Right ventricle myocardium inferior (tissue), 1 donor: Measurements from ENCODE around the gene USP44. TPM values are rescaled to one million over a fixed set of nuclear protein-coding genes. Genes with fewer than 3 reads are reported as not detected.
"Not testable (repeated sequence)": the region's sequence is repeated elsewhere in the genome, so short reads cannot be mapped to it uniquely, and the experiment has no call there.

ENCODE experiments used
- ATAC-seq: fragments of 200-7000 bp; cut with Tn5 transposase; one replicate; pipeline ENCODE4 v1.9.1; 2020; ENCODE audit warnings: mild to moderate bottlenecking, moderate library complexity
- DNase-seq: peaks from one replicate; pipeline ENCODE4 v3.0.0; 2021; ENCODE audit errors: missing footprints
- intact Hi-C: fragments of 100-400 bp; cut with DNase I; formaldehyde crosslinking; loops from one replicate; pipeline ENCODE4 v1.11.0; 2022
- long read RNA-seq: library from polyadenylated mRNA; unstranded; transcript quantifications from one replicate; pipeline ENCODE4 v2.0.0, GENCODE V29; 2021
- total RNA-seq: library from RNA; stranded (reverse); fragmentation: NEBNext Ultra II Directional; extraction: Animal tissue kit (Norgen Biotek cat#: 25700); gene quantifications from one replicate; pipeline ENCODE4 v1.2.1, GENCODE V29; 2021
- donor health status: DM: no; HTN: yes; CAD: no; lungs with severe emphysema.

The USP44 gene
- 1.0 TPM for total RNA-seq
- long read RNA-seq: 0 reads

DNA sequence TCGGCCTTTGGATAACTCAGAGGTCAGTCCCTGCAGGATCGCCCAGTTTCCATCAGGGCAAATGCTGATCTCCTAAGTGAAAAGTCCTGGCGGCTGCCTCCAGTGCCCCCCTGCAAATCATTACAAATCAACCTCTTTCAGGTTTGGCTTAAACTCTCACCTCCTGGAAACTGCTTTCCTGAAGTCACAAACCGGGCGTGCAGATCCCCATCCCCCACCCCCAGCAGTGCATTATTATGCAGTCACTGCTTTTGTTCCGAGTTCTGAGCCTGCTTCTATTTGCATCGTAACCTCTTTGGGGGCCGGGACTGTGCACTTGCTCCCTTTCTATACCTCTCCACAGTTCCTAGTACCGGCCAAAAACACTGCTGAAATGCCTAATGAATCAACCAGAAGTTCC is at the start of gene USP44:
Gene USP44 (minus strand): TSS at position 172 of the 400 bp plus-strand sequence. CDS start 17,220 bp downstream, outside the sequence.
- ATAC-seq (no peak), DNase-seq (no peak)
- intact Hi-C loops: no loop called here

DNA sequence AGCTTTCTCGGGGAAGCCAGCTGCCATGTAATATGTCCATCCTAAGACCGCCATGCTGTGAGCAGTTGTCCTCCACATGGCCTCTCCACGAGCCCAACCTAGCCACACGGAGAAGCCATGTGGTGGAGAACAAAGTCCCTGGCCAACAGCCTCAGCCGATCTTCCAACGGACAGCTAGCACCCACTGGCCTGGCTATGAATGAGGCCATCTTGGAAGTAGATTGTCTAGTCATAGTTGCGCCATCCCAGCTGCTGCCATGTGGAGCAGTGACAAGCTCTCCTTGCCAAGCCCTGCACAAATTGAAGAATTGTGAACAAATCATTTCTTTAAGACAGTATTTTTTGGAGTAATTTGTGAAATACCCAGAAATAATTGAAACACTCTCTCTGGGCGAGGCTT is 49.3 kb upstream of the USP44 start:
- peak; percentile 77 for ATAC-seq
- intact Hi-C loops: no loop called here
- peak; percentile 75 for DNase-seq

DNA sequence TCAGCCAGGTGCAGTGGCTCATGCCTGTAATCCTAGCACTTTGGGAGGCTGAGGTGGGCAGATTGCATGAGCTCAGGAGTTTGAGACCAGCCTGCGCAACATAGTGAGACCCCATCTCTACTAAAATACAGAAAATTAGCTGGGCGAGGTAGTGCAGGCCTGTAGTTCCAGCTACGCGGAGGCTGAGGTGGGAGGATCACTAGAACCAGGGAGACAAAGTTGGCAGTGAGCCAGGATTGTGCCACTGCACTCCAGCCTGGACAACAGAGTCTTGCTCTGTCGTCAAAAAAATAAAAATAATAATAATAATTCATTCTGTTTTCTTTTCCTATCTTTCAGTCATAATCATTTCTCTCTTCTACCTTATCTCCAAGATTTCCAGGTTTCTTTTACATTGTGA is 48.6 kb upstream of the USP44 start:
- DNase-seq: no peak
- intact Hi-C loops: no loop called here
- no peak for ATAC-seq

DNA sequence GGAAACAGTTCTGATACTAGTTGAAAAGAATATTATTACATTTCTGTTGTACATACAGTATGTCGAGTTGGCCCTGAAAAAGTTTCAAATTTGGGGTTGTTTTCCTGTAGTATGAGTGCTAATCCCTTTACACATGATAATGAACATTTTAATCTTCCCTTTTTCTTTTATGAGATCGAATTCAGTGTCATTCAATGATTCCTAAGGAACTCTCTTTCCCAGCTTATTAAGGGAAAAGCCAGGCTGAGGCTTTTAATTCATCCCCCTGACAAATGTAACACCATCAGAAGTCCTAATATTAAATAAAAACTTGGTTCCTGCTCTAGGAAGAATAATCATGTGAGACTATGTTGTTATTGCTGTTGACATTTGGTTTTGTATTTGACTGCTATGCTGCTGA is 42.9 kb upstream of the USP44 start:
- DNase-seq: no peak
- intact Hi-C loops: no loop called here
- ATAC-seq: no peak

DNA sequence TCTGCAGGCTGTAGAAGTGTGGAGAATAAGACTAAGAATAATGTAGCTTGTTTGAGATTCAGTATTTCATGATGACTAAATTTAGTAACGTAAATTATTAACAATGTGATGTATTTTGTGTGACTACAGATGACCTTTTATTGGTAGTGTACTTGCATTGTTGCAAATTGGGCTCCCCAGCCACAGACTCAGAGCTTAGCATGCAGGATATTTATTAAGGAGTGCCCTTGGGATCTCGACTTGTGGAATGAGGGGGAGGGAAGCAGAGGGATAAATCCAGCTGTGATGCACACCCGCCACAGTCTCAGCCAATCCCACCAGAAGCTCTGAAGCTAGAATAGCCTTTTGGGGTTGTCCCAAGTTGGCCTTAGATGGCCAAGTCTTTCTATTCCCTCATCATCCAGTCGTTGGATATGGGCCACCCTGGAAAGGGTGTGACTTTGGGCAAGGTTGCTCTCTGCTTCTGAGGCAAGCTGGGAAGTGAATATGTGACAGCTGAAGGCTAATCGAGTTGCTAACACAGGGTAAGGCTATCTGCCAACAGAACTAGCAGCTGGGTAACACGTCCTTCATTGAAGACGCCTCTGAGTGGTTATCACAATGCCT is 42.1 kb upstream of the USP44 start:
- peak; percentile 98 for ATAC-seq
- DNase-seq: peak; percentile 78

DNA sequence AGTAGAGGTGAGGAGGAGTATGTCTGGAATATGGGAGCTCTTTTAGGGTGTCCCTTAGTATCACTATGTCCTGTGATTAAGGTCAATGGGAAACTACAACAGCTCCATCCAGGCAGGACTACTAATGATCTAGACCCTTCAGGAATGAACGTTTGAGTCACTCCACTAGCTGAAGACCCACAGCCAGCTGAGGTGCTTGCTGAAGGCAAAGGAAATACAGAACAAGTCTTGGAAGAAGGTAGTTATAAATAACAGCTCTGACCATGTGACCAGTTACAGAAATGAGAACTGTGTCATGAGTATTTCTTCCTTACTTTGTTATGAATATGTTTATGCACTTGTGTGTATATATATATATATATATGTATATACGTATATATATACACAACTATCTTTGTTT is 40.5 kb upstream of the USP44 start:
- DNase-seq (no peak), ATAC-seq (no peak)
- intact Hi-C loops: no loop called here

More for the DNA sequence above, 42.1 kb upstream of the USP44 start:
- intact Hi-C loops: no loop called here

DNA sequence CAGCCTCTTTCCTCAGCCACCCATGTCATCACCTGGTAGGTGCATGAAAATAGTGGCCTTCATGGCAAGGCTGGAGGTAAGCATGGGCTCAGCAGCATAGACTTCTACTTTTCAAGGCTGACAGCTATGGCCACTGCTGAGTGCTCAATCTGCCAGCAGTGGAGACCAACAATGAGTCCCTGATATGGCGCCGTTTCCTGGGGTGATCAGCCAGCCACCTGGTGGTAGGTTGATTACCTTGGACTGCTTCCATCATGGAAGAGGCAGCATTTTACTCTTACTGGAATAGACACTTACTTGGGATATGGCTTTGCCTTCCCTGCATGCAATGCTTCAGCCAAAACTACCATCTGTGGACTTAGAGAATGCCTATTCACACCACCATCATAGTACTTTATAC is 39.5 kb upstream of the USP44 start:
- intact Hi-C loops: no loop called here
- DNase-seq (no peak), ATAC-seq (no peak)

DNA sequence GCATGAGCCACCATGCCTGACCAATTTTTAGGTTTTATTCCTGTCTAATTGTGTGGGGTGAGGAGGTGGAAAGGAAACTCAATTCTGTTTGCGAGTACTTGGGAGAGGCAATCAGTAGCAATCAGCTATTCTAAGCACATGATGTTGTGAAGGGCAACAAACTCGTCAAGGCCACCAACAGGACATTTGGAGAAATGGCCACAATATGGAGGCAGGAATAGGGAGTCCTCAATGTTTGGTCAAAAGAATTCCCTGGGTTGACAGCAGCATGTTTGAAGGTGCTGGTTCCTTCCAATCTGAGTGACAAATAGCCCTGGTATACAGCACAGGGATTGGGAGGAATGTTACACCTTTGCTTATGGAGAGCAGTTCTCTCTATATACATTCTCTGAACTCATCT is 32.7 kb upstream of the USP44 start:
- DNase-seq: no peak
- no peak for ATAC-seq
- intact Hi-C loops: no loop called here

DNA sequence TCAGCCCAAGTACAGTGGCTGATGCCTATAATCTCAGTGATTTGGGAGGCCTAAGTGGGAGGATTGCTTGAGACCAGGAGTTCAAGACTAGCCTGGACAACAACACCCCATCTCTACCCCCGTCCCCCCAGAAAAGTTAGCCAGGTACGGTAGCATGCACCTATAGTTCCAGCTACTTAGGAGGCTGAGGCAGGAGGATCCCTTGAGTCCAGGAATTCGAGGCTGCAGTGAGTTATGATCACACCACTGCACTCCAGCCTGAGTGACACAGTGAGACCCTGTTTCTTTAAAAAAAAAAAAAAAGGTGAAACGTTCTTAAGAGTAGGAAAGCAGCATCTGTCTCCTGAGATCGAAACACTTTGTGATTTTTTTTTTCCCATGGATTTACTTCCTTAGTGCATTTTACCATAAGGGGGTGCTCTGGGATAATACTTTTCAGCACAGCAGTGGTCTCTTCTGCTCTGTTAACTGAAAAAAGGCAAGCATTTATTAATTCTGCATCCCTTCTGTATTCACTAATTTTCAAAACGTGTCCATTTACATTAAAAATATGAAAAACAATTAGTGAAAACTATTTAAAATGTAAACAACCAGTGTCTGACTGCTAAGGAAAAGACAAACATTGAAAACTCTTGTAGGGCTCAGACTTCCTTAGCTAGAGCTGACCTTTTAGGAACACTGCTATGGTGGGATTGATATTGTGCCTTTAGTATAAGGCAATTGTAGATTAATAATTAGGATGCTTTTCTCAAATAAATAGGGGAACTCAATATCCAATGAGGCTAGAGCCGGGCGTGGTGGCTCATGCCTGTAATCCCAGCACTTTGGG is 31.2 kb upstream of the USP44 start:
- intact Hi-C loops: loop anchor here (1.0 kb wide), 1 partner anchor 233 kb away; no protein-coding TSS in a partner anchor
- DNase-seq (no peak), ATAC-seq (peak; percentile 69)

DNA sequence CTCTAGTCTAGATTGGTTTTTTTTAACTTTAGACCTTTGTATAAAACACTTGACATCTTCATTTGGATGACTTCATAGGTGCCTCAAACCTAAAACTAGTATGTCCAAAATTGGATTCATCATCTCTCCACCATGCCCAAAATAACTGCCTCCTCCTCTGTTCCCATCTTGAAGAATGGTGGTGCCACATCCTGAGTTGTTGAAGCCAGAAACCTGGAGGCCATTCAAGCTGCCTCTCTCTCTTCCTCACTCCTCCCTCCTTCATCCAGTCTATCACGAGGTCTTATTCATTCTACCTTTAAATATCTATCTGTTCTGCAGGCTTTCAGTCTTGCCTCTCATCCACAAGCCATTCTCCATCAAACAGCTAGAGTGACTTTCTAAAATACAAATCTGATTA is 26.5 kb upstream of the USP44 start:
- DNase-seq (no peak), ATAC-seq (no peak)
- intact Hi-C loops: loop anchor here (5.0 kb wide), 1 partner anchor 419 kb away; the partner anchor contains the start of gene HAL

DNA sequence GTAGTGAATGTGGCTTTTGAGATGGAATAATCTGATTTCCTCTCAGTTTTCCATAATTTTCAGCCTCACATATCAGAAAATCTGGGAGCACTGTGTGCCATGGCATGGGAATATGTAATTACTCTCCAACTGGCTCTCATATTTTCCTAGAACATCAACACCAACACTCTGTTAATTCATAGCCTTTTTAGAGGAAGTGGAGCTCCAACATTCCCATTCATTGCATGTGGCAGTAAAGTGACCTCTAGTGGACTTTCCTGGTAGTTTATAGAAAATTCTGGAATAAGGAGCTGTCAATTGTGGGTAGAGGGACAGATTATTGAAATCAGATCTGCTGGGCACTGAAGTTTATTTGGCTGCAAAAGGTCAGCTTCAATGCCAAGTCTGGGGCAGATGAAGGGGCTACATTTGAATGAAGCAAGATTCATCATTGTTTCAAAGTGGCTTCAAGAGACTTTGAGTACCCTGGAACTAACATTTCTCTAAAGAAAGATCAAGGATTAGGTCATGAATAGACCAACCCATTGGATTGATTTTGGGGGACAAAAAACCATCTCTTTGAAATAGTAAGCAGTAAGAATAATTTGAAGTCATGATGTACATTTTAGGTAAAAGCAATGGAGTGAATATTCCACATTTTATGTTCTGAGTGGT is 23.6 kb upstream of the USP44 start:
- ATAC-seq (no peak), DNase-seq (no peak)
- intact Hi-C loops: loop anchor here (5.0 kb wide), 1 partner anchor 422 kb away; the partner anchor contains the start of gene HAL

DNA sequence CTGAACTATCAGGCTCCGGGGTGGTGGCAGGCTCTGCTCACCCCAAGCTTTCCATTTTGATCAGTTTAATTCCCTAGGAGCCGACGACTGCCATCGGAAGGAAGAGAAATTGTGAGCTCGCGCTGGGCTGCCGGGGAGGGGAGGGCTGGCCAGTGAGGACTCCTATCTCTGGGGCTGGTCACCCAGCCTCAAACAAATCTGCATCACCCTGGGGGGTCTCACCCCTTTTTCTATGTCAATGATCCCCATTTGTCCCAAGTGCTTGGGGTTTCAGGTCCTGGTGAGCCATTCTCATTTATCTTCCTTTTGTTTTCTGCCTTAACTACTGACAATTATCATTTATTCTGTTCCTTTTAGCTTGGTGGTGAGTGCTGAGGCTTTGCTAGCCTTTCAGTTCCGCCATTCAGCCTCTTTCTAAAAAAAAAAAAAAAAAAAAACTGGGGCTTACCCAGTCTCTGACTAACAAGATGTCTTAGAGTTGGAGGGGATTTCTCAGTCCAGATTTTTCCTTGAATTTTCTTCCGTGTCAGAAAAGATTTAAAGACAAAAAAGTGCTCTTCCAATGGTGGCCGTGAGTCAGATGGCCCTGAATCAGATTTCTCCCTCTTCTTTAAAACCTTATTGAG is 22.8 kb upstream of the USP44 start:
- ATAC-seq (no peak), DNase-seq (no peak)
- intact Hi-C loops: no loop called here

DNA sequence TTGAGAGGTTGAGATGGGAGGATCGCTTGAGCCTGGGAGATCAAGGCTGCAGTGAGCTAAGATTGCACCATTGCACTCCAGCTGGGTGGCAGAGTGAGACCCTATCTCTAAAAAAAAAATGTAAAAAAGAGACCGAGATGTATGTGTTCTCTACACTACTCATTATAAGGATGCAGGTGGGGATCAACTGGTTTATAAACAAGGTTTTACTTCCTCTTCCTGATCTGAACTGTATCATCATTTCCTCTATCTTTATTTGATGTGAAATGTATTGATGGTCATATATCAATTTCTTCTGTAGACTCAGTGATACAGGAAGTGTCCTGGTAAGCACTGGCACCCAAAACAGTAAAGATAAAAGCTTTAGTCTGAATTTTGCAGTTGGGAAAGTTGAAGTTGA is 20.1 kb upstream of the USP44 start:
- no peak for DNase-seq
- intact Hi-C loops: no loop called here
- no peak for ATAC-seq

DNA sequence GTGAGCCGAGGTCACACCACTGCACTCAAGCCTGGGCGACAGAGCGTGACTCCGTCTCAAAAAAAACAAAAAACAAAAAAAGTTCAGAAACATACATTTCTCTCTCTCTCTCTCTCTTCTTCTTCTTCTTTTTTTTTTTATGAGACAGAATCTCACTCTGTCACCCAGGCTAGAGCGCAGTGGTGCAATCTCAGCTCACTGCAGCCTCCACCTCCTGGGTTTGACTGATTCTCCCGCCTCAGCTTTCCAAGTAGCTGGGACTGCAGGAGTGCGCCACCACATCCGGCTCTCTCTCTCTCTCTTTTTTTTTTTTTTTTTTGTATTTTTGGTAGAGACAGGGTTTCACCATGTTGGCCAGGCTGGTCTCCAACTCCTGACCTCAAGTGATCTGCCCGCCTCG is 16.8 kb upstream of the USP44 start:
- ATAC-seq, intact Hi-C loops, DNase-seq: not testable (repeated sequence)

DNA sequence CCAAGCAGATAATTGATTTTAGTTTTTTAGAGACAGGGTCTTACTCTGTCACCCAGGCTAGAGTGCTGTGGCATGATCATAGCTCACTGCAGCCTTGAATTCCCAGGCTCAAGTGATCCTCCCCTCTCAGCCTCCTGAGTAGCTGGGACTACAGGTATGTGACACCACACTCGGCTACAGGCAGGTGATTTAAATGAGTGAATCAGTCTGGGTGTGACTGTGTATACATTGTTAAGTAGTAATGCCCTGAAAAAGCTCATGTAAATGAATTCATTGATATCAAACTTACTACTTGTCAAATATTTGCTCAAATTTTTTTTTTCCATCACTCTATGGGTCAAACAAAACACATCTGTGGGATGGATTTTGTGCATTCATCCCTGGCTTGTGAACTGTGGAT is 6.3 kb upstream of the USP44 start:
- ATAC-seq: no peak
- DNase-seq: no peak
- intact Hi-C loops: no loop called here

DNA sequence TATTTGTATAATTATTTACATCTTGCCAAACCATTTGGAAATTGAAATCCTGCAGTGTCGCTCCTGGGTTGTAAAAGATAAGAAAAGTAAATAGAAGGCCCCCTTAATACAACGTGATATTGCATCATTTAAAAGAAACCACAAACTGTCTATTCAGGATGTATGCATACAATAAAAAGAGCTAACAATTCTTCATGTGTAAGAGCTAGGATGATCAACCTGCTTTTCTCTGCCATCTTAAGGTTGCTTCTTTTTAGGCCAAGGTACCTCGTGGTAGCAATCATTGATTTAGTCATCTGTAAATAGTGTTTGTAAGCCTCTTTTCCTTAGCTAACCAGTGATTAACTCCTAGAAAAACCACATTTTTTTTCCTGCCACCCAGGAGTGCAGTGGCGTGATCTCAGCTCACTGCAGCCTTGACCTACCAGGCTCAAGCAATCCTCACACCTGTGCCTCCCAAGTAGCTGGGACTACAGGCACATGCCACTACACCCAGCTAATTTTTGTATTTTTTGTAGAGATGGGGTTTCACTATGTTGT is 3.3 kb upstream of the USP44 start:
- intact Hi-C loops: no loop called here
- DNase-seq (no peak), ATAC-seq (no peak)

DNA sequence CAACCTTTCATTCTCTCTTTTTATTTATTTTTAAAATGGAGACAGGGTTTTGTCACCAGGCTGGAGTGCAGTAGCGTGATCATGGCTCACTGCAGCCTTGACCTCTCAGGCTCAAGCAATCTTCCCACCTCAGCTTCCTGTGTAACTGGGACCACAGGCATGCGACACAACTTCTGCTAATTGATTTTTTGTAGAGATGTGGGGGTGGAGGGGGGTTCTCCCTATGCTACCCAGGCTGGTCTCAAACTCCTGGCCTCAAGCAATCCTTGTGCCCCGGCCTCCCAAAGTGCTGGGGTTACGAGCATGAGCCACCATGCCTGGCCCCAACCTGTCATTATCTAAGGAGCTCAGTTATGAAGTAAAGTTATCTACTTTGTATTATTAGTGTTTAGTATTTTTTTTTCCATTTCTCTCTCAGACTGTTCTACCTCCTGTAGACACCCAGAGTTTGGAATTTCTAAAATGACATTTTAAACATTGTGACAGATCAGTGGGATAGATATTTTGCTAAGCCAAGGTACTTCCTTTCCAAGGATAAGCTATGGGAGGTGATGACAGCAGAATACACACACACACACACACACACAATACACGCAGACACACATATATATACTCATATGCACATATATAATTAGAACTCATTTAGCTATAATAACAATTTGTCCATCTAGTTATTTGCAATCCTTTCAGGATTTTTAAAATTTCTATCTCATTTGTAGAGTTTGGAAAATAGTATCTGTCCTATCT is 2.1 kb upstream of the USP44 start:
- ATAC-seq (no peak), DNase-seq (no peak)
- intact Hi-C loops: no loop called here

DNA sequence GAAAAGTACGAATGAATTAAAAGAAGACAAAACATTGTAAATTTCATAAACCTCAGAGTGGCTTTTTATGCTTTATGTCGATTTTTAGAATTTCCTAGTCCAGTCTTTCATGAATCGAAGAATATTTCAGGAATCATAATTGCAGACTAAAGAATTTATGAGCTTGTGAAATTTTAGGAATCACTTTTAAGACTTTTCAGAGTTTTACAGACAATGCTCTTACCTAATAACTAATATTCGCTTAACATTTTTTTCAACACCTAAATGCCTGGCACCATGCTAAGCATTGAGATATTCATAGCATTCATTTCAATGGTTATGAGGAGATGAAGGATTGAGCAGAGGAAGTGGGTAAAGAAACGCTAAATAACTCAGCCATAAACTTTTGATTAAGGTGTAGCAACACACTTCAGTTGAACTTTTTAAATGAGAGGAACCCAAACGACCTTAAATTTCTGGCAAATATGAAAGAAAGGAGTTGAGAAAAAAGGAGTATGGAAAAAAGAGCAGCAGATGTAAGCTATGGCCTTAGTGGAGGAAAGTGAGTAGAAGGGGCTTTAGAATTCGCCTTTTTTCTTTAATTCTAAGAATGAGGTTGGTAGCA is 739 bp upstream of the USP44 start:
- ATAC-seq (no peak), DNase-seq (no peak)

More for the DNA sequence above, 739 bp upstream of the USP44 start:
- intact Hi-C loops: no loop called here
